Measurements from ENCODE around the gene OXSM. TPM values are rescaled to one million over a fixed set of nuclear protein-coding genes. Genes with fewer than 3 reads are reported as not detected.

The OXSM gene
- total RNA-seq, 1 donor from 2014 or later, result 6.3 TPM

GRCh38 chr3:25823314-25823713, 33.4 kb downstream of the OXSM start:
- no peaks in the 10 kb centered on the region for H3K27me3 ChIP-seq (ENCODE audit: control insufficient read depth in 3 of 3, insufficient read depth in 3 of 3, low read length in 3 of 3)
- no peak overlapping the region for H3K9ac ChIP-seq (ENCODE audit: low read depth in 1 of 3, low read length in 3 of 3)
- H3K36me3 ChIP-seq (ENCODE audit: control insufficient read depth in 3 of 3, insufficient read depth in 3 of 3, low read length in 3 of 3), result no peaks in the 10 kb centered on the region

GRCh38 chr3:25826510-25826909, 36.6 kb downstream of the OXSM start:
- no peak overlapping the region for H3K27ac ChIP-seq (ENCODE audit: low read depth, low read length)
- no peak overlapping the region for H3K9ac ChIP-seq (ENCODE audit: low read depth in 1 of 3, low read length in 3 of 3)
- no peaks in the 10 kb centered on the region for H3K36me3 ChIP-seq (ENCODE audit: control insufficient read depth in 3 of 3, insufficient read depth in 3 of 3, low read length in 3 of 3)
- H3K4me1 ChIP-seq (ENCODE audit: control insufficient read depth in 3 of 3, insufficient read depth in 3 of 3, low read length in 3 of 3), result no peaks in the 10 kb centered on the region
- no peaks in the 10 kb centered on the region for H3K9me3 ChIP-seq (ENCODE audit: control insufficient read depth in 3 of 3, low read length in 3 of 3)
- H3K27me3 ChIP-seq (ENCODE audit: control insufficient read depth in 3 of 3, insufficient read depth in 3 of 3, low read length in 3 of 3), result no peaks in the 10 kb centered on the region
- H3K4me3 ChIP-seq (ENCODE audit: low read length in 3 of 3), result no peak overlapping the region

More at GRCh38 chr3:25823314-25823713, 33.4 kb downstream of the OXSM start:
- H3K4me3 ChIP-seq (ENCODE audit: low read length in 3 of 3), result no peak overlapping the region
- H3K27ac ChIP-seq (ENCODE audit: low read depth, low read length), result no peak overlapping the region
- no peaks in the 10 kb centered on the region for H3K9me3 ChIP-seq (ENCODE audit: control insufficient read depth in 3 of 3, low read length in 3 of 3)
- H3K4me1 ChIP-seq (ENCODE audit: control insufficient read depth in 3 of 3, insufficient read depth in 3 of 3, low read length in 3 of 3), result no peaks in the 10 kb centered on the region

GRCh38 chr3:25830373-25831280, 40.7 kb downstream of the OXSM start:
- H3K27ac ChIP-seq (ENCODE audit: low read depth, low read length), result no peak overlapping the region
- H3K9ac ChIP-seq (ENCODE audit: low read depth in 1 of 3, low read length in 3 of 3), result no peak overlapping the region
- no peak overlapping the region for H3K4me3 ChIP-seq (ENCODE audit: low read length in 3 of 3)
- H3K36me3 ChIP-seq (ENCODE audit: control insufficient read depth in 3 of 3, insufficient read depth in 3 of 3, low read length in 3 of 3), result no peaks in the 10 kb centered on the region
- no peaks in the 10 kb centered on the region for H3K27me3 ChIP-seq (ENCODE audit: control insufficient read depth in 3 of 3, insufficient read depth in 3 of 3, low read length in 3 of 3)
- no peaks in the 10 kb centered on the region for H3K9me3 ChIP-seq (ENCODE audit: control insufficient read depth in 3 of 3, low read length in 3 of 3)
- no peaks in the 10 kb centered on the region for H3K4me1 ChIP-seq (ENCODE audit: control insufficient read depth in 3 of 3, insufficient read depth in 3 of 3, low read length in 3 of 3)

GRCh38 chr3:25831578-25831977, 41.7 kb downstream of the OXSM start:
- Histone ChIP-seq H3K27ac (ENCODE audit: low read depth, low read length) (no peak overlapping the region), H3K9ac (ENCODE audit: low read depth in 1 of 3, low read length in 3 of 3) (no peak overlapping the region), H3K4me1 (ENCODE audit: control insufficient read depth in 3 of 3, insufficient read depth in 3 of 3, low read length in 3 of 3) (no peaks in the 10 kb centered on the region)

GRCh38 chr3:25834346-25834745, 44.5 kb downstream of the OXSM start:
- Histone ChIP-seq H3K27me3 (ENCODE audit: control insufficient read depth in 3 of 3, insufficient read depth in 3 of 3, low read length in 3 of 3) (no peaks in the 10 kb centered on the region), H3K36me3 (ENCODE audit: control insufficient read depth in 3 of 3, insufficient read depth in 3 of 3, low read length in 3 of 3) (no peaks in the 10 kb centered on the region), H3K27ac (ENCODE audit: low read depth, low read length) (no peak overlapping the region), H3K4me1 (ENCODE audit: control insufficient read depth in 3 of 3, insufficient read depth in 3 of 3, low read length in 3 of 3) (no peaks in the 10 kb centered on the region), H3K9ac (ENCODE audit: low read depth in 1 of 3, low read length in 3 of 3) (no peak overlapping the region), H3K9me3 (ENCODE audit: control insufficient read depth in 3 of 3, low read length in 3 of 3) (no peaks in the 10 kb centered on the region), H3K4me3 (ENCODE audit: low read length in 3 of 3) (no peak overlapping the region)

More at GRCh38 chr3:25831578-25831977, 41.7 kb downstream of the OXSM start:
- H3K4me3 ChIP-seq (ENCODE audit: low read length in 3 of 3), result no peak overlapping the region
- H3K36me3 ChIP-seq (ENCODE audit: control insufficient read depth in 3 of 3, insufficient read depth in 3 of 3, low read length in 3 of 3), result no peaks in the 10 kb centered on the region
- H3K9me3 ChIP-seq (ENCODE audit: control insufficient read depth in 3 of 3, low read length in 3 of 3), result no peaks in the 10 kb centered on the region
- no peaks in the 10 kb centered on the region for H3K27me3 ChIP-seq (ENCODE audit: control insufficient read depth in 3 of 3, insufficient read depth in 3 of 3, low read length in 3 of 3)

GRCh38 chr3:25836579-25836978, 46.7 kb downstream of the OXSM start:
- H3K9me3 ChIP-seq (ENCODE audit: control insufficient read depth in 3 of 3, low read length in 3 of 3), result no peaks in the 10 kb centered on the region
- H3K4me1 ChIP-seq (ENCODE audit: control insufficient read depth in 3 of 3, insufficient read depth in 3 of 3, low read length in 3 of 3), result no peaks in the 10 kb centered on the region
- H3K27ac ChIP-seq (ENCODE audit: low read depth, low read length), result no peak overlapping the region
- H3K36me3 ChIP-seq (ENCODE audit: control insufficient read depth in 3 of 3, insufficient read depth in 3 of 3, low read length in 3 of 3), result no peaks in the 10 kb centered on the region
- no peak overlapping the region for H3K9ac ChIP-seq (ENCODE audit: low read depth in 1 of 3, low read length in 3 of 3)
- no peak overlapping the region for H3K4me3 ChIP-seq (ENCODE audit: low read length in 3 of 3)
- H3K27me3 ChIP-seq (ENCODE audit: control insufficient read depth in 3 of 3, insufficient read depth in 3 of 3, low read length in 3 of 3), result no peaks in the 10 kb centered on the region

- Histone ChIP-seq H3K9ac (ENCODE audit: low read depth in 1 of 3, low read length in 3 of 3) (peak overlapping the region in 1 of 3 donors; percentile 8), H3K27ac (ENCODE audit: low read depth, low read length) (no peak overlapping the region), H3K27me3 (ENCODE audit: control insufficient read depth in 3 of 3, insufficient read depth in 3 of 3, low read length in 3 of 3) (no peaks in the 10 kb centered on the region), H3K36me3 (ENCODE audit: control insufficient read depth in 3 of 3, insufficient read depth in 3 of 3, low read length in 3 of 3) (no peaks in the 10 kb centered on the region), H3K4me1 (ENCODE audit: control insufficient read depth in 3 of 3, insufficient read depth in 3 of 3, low read length in 3 of 3) (no peaks in the 10 kb centered on the region), H3K9me3 (ENCODE audit: control insufficient read depth in 3 of 3, low read length in 3 of 3) (no peaks in the 10 kb centered on the region), H3K4me3 (ENCODE audit: low read length in 3 of 3) (no peak overlapping the region)
Observed at GRCh38 chr3:25837038-25837437, 47.1 kb downstream of the OXSM start.

- Histone ChIP-seq H3K4me1 (ENCODE audit: control insufficient read depth in 3 of 3, insufficient read depth in 3 of 3, low read length in 3 of 3) (no peaks in the 10 kb centered on the region), H3K36me3 (ENCODE audit: control insufficient read depth in 3 of 3, insufficient read depth in 3 of 3, low read length in 3 of 3) (no peaks in the 10 kb centered on the region), H3K9me3 (ENCODE audit: control insufficient read depth in 3 of 3, low read length in 3 of 3) (no peaks in the 10 kb centered on the region), H3K4me3 (ENCODE audit: low read length in 3 of 3) (no peak overlapping the region), H3K27me3 (ENCODE audit: control insufficient read depth in 3 of 3, insufficient read depth in 3 of 3, low read length in 3 of 3) (no peaks in the 10 kb centered on the region), H3K27ac (ENCODE audit: low read depth, low read length) (no peak overlapping the region), H3K9ac (ENCODE audit: low read depth in 1 of 3, low read length in 3 of 3) (no peak overlapping the region)
Observed at GRCh38 chr3:25840099-25840498, 50.2 kb downstream of the OXSM start.

- Histone ChIP-seq H3K9ac (ENCODE audit: low read depth in 1 of 3, low read length in 3 of 3) (no peak overlapping the region), H3K4me3 (ENCODE audit: low read length in 3 of 3) (no peak overlapping the region), H3K4me1 (ENCODE audit: control insufficient read depth in 3 of 3, insufficient read depth in 3 of 3, low read length in 3 of 3) (no peaks in the 10 kb centered on the region), H3K27ac (ENCODE audit: low read depth, low read length) (no peak overlapping the region), H3K36me3 (ENCODE audit: control insufficient read depth in 3 of 3, insufficient read depth in 3 of 3, low read length in 3 of 3) (no peaks in the 10 kb centered on the region), H3K9me3 (ENCODE audit: control insufficient read depth in 3 of 3, low read length in 3 of 3) (no peaks in the 10 kb centered on the region), H3K27me3 (ENCODE audit: control insufficient read depth in 3 of 3, insufficient read depth in 3 of 3, low read length in 3 of 3) (no peaks in the 10 kb centered on the region)
Observed at GRCh38 chr3:25843332-25843731, 53.4 kb downstream of the OXSM start.
